ENCODE data around the gene BHMT2. TPM values are rescaled to one million over a fixed set of nuclear protein-coding genes. Genes with fewer than 3 reads are reported as not detected.

BHMT2 gene
- total and polyA plus RNA-seq, 2 of the 13 experiments (the other 11 are each of a cell fraction or from before 2014, with no cell fraction given), result 13.8 to 18.8 TPM

DNA sequence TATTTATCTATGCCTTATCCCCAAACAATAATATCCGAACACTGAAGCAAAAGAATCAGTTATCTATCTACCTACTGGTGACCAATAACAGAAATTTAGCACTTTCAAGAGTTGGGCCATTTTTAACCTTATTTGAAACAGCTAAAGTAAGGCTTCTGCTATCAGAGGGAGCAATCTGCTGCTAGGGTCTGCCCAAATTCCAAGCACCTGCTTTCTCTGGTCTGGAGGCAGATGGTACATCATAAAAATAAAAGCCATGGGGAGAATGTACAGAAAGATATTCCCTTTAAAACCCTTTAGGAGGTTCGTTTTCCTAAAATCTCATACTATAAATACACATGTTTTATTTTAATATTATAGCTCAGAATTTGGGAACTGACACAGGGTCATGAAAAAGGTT is 46.8 kb upstream of the BHMT2 start:
- Histone ChIP-seq H3K9me3 (ENCODE audit: low read length) (no peaks in the 10 kb centered on the region), H3K4me3 (replicated peaks in 1 of 3; ENCODE audit: insufficient read depth in 1 of 3, low read depth in 2 of 3, low read length in 3 of 3) (no peak overlapping the region), H3K27me3 (ENCODE audit: control insufficient read depth in 1 of 2, insufficient read depth in 2 of 2, low read length in 2 of 2) (no peaks in the 10 kb centered on the region), H2AFZ (ENCODE audit: low read length) (no peak overlapping the region), H3K36me3 (replicated peaks in 1 of 2; ENCODE audit: control insufficient read depth in 1 of 2, insufficient read depth in 2 of 2, low read length in 2 of 2) (no peaks in the 10 kb centered on the region), H3K4me2 (ENCODE audit: low read depth, low read length) (no peak overlapping the region), H3K9ac (ENCODE audit: insufficient read depth, low read depth, low read length) (no peak overlapping the region), H3K4me1 (ENCODE audit: insufficient read depth, low read length) (peaks cover 33% of the 10 kb centered on the region), H4K20me1 (ENCODE audit: insufficient read depth, low read length) (no peaks in the 10 kb centered on the region), H3K79me2 (ENCODE audit: insufficient read depth, low read length) (no peaks in the 10 kb centered on the region), H3K27ac (ENCODE audit: extremely low read length, insufficient read depth, low read length) (no peak overlapping the region)
- intact Hi-C loops (cut with micrococcal nuclease; ENCODE audit: unreplicated experiment) (loop anchor here (5.0 to 10.0 kb wide), 4 partner anchors 120 to 312 kb away; no protein-coding TSS in a partner anchor), in situ Hi-C loops (cut with HindIII; ENCODE audit: extremely low pct_ligation_motif_present, low pct_unique_long_range_greater_than_20kb) (loop anchor here (25.0 kb wide), 1 partner anchor 440 kb away; no protein-coding TSS in a partner anchor)
- no TSS peak for BruUV-seq (replicated peaks)
- CTCF ChIA-PET (ENCODE audit: low intra/inter-chr PET ratio, low total read pairs), result no interaction called here
- DNase-seq (ENCODE audit: low spot score) (no peak), FAIRE-seq (no peak), ATAC-seq (no peak)
- 95% methylated on average over 2 of the region's 2 CpGs for WGBS (ENCODE audit: low lambda C conversion rate)
- TF ChIP-seq IKZF1 (IDR thresholded peaks at IDR 0.05) (no peak), ZNF263 (CRISPR knock-in tag; IDR thresholded peaks at IDR 0.05) (no peak)
- TF ChIP-seq, protein P1, sequence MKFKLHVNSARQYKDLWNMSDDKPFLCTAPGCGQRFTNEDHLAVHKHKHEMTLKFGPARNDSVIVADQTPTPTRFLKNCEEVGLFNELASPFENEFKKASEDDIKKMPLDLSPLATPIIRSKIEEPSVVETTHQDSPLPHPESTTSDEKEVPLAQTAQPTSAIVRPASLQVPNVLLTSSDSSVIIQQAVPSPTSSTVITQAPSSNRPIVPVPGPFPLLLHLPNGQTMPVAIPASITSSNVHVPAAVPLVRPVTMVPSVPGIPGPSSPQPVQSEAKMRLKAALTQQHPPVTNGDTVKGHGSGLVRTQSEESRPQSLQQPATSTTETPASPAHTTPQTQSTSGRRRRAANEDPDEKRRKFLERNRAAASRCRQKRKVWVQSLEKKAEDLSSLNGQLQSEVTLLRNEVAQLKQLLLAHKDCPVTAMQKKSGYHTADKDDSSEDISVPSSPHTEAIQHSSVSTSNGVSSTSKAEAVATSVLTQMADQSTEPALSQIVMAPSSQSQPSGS (CRISPR knock-in tag; IDR thresholded peaks at IDR 0.05), result no peak
- POLR2A ChIA-PET, result interaction anchor here (5.6 kb wide), 1 partner anchor 38 kb away, joined by 46 read pairs; the partner anchor contains the start of gene ARSB

DNA sequence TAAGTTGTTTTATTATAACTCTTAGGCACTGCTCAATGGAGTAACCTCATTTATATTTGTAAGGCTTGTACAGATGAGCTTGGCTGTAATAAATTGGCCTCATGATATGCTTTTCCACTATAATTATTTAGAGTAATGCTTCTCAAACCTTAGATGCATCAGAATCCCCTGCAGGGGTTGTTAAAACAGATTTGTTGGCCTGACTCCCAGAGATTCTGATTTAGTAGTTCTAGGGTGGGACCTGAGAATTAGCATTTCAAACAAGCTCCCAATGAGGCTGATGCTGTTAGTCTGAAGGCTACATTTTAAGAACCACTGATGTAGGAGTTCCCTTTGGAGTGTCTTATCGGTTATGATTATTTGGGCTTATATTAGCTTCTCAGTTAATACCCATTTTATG is 46.2 kb upstream of the BHMT2 start:
- H3K4me1 ChIP-seq (ENCODE audit: insufficient read depth, low read length), result peaks cover 33% of the 10 kb centered on the region
- in situ Hi-C loops (cut with HindIII; ENCODE audit: extremely low pct_ligation_motif_present, low pct_unique_long_range_greater_than_20kb), result loop anchor here (25.0 kb wide), 1 partner anchor 439 kb away; no protein-coding TSS in a partner anchor
- ChIA-PET POLR2A (interaction anchor here (0.9 to 5.6 kb wide), 2 partner anchors 38 to 109 kb away, joined by 3 to 46 read pairs; partner anchors contain the start of gene ARSB), CTCF (ENCODE audit: low intra/inter-chr PET ratio, low total read pairs) (interaction anchor here (2.4 kb wide), 1 partner anchor 110 kb away, joined by 53 read pairs; no protein-coding TSS in a partner anchor)
- DNase-seq (ENCODE audit: low spot score), result no peak
- ATAC-seq, result no peak
- intact Hi-C loops (cut with micrococcal nuclease; ENCODE audit: unreplicated experiment), result loop anchor here (5.0 to 10.0 kb wide), 4 partner anchors 121 to 311 kb away; no protein-coding TSS in a partner anchor
- no peak overlapping the region for H3K27ac ChIP-seq (ENCODE audit: extremely low read length, insufficient read depth, low read length)
- no peaks in the 10 kb centered on the region for H3K36me3 ChIP-seq (replicated peaks in 1 of 2; ENCODE audit: control insufficient read depth in 1 of 2, insufficient read depth in 2 of 2, low read length in 2 of 2)
- no peak overlapping the region for H2AFZ ChIP-seq (ENCODE audit: low read length)
- TF ChIP-seq, protein P2, sequence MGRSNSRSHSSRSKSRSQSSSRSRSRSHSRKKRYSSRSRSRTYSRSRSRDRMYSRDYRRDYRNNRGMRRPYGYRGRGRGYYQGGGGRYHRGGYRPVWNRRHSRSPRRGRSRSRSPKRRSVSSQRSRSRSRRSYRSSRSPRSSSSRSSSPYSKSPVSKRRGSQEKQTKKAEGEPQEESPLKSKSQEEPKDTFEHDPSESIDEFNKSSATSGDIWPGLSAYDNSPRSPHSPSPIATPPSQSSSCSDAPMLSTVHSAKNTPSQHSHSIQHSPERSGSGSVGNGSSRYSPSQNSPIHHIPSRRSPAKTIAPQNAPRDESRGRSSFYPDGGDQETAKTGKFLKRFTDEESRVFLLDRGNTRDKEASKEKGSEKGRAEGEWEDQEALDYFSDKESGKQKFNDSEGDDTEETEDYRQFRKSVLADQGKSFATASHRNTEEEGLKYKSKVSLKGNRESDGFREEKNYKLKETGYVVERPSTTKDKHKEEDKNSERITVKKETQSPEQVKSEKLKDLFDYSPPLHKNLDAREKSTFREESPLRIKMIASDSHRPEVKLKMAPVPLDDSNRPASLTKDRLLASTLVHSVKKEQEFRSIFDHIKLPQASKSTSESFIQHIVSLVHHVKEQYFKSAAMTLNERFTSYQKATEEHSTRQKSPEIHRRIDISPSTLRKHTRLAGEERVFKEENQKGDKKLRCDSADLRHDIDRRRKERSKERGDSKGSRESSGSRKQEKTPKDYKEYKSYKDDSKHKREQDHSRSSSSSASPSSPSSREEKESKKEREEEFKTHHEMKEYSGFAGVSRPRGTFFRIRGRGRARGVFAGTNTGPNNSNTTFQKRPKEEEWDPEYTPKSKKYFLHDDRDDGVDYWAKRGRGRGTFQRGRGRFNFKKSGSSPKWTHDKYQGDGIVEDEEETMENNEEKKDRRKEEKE (IDR thresholded peaks at IDR 0.05), result no peak
- TF ChIP-seq ZNF660 (CRISPR knock-in tag; IDR thresholded peaks at IDR 0.05; ENCODE audit: borderline replicate concordance, low read depth) (no peak), HOXD1 (CRISPR knock-in tag; IDR thresholded peaks at IDR 0.05) (no peak)
- TF ChIP-seq, protein P3, sequence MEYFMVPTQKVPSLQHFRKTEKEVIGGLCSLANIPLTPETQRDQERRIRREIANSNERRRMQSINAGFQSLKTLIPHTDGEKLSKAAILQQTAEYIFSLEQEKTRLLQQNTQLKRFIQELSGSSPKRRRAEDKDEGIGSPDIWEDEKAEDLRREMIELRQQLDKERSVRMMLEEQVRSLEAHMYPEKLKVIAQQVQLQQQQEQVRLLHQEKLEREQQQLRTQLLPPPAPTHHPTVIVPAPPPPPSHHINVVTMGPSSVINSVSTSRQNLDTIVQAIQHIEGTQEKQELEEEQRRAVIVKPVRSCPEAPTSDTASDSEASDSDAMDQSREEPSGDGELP (IDR thresholded peaks at IDR 0.05; ENCODE audit: borderline replicate concordance, low read depth), result no peak
- no peaks in the 10 kb centered on the region for H3K27me3 ChIP-seq (ENCODE audit: control insufficient read depth in 1 of 2, insufficient read depth in 2 of 2, low read length in 2 of 2)
- H3K9me3 ChIP-seq (ENCODE audit: low read length), result no peaks in the 10 kb centered on the region
- H3K4me3 ChIP-seq (replicated peaks in 1 of 3; ENCODE audit: insufficient read depth in 1 of 3, low read depth in 2 of 3, low read length in 3 of 3), result no peak overlapping the region
- FAIRE-seq, result no peak
- no peak overlapping the region for H3K4me2 ChIP-seq (ENCODE audit: low read depth, low read length)
- H3K9ac ChIP-seq (ENCODE audit: insufficient read depth, low read depth, low read length), result no peak overlapping the region
- H3K79me2 ChIP-seq (ENCODE audit: insufficient read depth, low read length), result no peaks in the 10 kb centered on the region
- H4K20me1 ChIP-seq (ENCODE audit: insufficient read depth, low read length), result no peaks in the 10 kb centered on the region
- BruUV-seq (replicated peaks), result no TSS peak
- WGBS (ENCODE audit: low lambda C conversion rate), result 100% methylated on average over 1 of the region's 1 CpG
